Measurements from ENCODE around the gene OTOG.

DNA sequence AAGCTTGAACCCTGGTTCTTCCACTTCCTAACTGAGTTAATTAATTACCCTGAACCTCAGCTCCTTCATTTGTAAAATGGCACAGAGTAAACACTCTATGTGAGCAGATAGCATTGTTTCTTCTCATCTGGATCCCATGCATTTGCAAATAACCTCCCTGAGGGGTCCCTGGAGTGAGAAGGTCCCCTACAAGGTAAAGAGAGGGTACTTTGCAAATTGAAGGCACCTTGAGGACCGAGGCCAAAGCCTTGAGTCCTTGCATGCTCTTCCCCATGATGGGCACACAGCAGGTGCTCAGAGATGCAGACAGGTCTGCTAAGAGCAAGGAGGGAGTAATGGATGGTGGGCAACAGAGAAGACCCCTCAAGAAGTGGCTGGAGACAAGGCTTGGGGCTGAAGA, 33.2 kb downstream of the OTOG start:
- TF ChIP-seq, protein P1, sequence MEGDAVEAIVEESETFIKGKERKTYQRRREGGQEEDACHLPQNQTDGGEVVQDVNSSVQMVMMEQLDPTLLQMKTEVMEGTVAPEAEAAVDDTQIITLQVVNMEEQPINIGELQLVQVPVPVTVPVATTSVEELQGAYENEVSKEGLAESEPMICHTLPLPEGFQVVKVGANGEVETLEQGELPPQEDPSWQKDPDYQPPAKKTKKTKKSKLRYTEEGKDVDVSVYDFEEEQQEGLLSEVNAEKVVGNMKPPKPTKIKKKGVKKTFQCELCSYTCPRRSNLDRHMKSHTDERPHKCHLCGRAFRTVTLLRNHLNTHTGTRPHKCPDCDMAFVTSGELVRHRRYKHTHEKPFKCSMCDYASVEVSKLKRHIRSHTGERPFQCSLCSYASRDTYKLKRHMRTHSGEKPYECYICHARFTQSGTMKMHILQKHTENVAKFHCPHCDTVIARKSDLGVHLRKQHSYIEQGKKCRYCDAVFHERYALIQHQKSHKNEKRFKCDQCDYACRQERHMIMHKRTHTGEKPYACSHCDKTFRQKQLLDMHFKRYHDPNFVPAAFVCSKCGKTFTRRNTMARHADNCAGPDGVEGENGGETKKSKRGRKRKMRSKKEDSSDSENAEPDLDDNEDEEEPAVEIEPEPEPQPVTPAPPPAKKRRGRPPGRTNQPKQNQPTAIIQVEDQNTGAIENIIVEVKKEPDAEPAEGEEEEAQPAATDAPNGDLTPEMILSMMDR (IDR thresholded peaks at IDR 0.05): no peak
- no peak for TF ChIP-seq EZH2 (IDR thresholded peaks at IDR 0.05)

Measured in neural progenitor cell (in vitro differentiated cells).